ENCODE measurements around the gene LGALS7.
"Not testable (repeated sequence)": the region's sequence is repeated elsewhere in the genome, so short reads cannot be mapped to it uniquely, and the experiment has no call there.

LGALS7 gene

DNA sequence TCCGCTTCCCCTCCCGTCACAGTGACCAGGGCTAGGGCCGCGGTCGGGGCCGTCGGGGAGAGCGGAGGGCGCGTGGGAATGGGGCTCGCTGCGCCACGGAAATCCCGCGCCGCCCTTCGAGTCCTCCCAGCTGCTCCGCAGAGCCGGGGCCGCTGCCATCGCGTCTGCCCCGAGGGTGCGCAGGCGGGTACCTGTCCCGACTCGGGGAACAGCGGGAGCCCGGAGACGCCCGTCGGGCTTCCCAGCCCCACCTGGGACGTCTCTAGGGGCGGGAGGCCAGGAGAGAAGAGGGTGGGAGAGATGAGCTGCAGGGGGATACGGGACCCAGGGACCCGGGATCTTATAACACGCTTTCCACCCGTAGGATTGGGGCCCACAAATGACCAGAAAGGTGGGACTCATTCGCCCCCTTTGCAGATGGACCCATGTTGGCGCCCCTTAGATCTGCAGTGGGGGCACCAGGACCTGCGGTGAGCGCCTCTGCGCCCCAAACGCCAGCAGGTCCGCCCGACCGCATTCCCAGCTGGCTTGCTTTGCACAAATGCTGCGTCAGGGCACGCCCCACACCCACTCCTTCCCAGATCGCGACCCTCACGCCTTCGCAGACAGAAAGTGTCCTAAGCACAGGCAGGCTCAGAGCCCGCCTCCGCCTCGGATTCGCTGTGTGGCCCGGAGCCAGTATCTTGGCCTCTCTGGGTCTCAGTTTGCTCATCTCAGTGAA lies 2.9 kb downstream of the LGALS7 start:
- not testable (repeated sequence) for DNase-seq

DNA sequence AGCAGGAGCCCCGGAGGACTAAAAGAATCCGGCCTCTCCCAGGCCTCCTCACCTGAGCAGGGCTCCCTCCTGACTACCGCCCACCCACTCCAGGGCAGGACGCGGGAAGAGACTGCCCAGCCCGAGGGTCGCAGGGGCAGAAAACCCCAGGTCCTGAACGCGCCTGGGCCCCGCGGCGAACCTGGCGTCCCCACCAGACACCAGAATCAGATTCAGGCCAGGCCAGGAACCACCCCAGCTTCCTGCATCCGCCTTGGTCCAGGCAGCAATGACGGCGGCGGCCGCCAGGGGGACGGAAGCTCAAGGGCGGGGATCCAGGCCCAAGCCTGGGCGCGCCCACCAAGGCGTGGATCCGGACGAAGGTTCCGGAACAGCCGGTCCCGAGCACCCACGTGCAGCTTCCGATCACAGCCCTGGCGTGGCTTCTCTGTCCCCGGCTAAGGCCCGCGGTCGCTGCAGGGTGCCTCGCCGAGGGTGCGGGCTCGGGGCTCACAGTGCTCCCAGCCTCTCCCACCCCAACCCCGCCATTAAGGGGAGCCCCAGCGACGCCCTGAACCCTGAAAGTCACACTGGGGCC lies 3.6 kb downstream of the LGALS7 start:
- peak; percentile 23 for DNase-seq

DNA sequence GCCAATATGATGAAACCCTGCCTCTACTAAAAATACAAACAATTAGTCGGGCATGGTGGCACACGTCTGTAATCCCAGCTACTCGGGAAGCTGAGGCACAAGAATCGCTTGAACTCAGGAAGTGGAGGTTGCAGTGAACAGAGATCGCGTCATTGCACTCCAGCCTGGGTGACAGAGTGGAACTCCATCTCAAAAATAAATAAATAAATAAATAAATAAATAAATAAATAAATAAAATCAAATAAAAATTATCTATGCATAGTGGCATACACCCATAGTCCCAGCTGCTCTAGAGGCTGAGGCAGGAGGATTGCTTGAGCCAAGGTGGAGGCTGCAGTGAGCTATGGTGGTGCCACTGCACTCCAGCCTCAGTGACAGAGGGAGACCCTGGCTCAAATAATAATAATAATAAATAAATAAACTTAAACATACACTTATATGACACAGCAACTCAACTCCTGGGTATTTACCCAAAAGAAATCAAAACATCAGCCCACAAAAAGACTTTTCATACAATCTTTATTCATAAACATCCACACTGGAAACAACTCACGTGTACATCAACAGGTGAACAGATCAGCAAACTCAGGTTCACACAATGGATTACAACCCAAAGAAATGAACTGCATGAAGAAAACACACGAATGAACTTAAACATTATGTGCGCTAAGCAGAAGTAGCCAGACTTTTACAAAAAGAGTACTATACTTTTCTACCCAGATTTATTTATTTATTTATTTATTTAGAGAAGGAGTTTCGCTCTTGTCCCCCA lies 6.9 kb downstream of the LGALS7 start:
- no peak for DNase-seq

DNA sequence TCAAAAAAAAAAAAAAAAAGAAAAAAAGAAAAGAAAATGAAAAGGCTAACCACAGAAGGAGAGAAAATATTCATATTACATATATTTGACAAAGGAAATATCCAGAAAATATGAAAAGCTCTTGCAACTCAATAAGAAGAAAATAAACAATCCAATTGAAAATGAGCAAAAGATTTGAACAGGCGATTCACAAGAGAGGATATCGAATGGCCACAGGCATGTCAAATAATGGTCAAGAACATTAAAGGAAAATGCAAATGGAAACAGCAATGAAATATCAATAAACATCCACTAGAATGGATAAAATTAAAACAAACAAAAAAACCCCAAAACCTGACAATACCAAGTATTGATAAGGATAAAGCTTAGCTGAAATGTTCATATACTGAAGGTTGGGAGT lies 8.1 kb downstream of the LGALS7 start:
- DNase-seq: no peak

DNA sequence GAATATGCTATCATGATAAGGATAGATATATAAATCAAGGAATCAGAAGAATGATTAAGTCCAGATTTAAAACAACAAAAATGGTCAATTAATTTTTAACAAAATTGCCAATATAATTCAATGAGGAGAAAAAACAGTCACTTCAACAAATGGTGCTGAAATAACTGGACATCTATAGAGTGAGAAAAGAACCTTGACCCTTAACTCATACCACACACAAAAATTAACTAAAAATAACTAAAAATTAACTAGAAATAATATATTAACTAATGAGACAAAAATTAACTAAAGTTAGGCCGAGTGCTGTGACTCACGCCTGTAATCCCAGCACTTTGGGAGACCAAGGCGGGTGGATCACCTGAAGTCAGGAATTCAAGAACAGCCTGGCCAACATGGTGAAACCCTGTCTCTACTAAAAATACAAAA lies 9.5 kb downstream of the LGALS7 start:
- no peak for DNase-seq

DNA sequence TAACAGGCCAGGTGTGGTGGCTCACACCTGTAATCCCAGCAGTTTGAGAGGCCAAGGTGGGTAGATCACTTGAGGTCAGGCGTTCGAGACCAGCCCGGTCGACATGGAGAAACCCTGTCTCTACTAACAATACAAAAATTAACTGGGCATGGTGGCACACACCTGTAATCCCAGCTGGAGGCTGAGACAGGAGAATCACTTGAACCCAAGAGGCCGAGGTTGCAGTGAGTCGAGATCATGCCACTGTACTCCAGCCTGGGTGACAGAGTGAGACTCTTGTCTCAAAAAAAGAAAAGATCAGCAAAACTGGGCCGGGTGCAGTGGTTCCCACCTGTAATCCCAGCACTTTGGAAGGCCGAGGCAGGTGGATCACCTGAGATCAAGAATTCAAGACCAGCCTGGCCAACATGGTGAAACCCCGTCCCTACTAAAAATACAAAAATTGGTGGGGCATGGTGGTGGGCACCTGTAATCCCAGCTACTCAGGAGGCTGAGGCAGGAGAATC lies 11.4 kb downstream of the LGALS7 start:
- not testable (repeated sequence) for DNase-seq

DNA sequence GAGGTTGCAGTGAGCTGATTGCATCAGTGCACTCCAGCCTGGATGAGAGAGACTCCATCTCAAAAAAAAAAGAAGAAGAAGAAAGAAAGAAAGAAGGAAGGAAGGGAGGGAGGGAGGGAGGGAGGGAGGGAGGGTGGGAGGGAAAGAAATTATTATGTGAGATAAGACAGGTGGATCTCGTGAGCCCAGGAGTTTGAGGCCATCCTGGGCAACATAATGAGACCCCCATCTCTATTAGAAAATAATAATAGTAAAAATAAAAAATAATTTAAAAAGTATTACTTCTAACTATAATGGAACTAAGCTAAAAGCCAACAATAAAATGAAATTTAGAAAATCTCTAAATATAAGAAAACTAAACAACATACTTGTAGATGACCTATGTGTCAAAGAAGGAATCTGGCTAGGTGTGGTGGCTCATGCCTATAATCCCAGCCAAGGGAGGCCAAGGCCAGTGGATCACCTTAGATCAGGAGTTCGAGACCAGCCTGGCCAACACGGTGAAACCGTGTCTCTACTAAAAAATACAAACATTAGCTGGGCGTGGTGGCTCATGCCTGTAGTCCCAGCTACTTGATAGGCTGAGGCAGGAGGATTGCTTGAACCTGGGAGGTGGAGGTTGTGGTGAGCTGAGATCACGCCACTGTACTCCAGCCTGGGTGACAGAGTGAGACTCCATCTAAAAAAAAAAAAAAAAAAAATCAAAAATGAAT lies 12.4 kb downstream of the LGALS7 start:
- not testable (repeated sequence) for DNase-seq

DNA sequence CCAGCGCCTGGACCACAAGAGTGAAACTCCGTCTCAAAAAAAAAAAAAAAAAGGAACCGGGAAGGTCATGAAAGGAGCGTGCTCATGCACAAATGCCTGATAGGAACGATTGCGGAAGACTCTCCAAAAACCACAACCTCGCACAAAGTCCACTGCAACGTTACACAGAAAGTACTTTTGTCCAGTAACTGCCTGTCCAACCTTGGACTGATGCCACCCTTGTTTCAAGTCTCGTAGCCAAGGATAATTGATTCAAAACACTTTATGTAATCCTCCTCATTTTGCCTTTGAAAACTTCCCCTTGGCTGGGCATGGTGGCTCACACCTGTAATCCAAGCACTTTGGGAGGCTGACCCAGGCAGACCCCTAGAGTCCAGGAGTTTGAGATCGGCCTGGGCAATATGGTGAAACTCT lies 13.7 kb downstream of the LGALS7 start:
- DNase-seq: no peak

DNA sequence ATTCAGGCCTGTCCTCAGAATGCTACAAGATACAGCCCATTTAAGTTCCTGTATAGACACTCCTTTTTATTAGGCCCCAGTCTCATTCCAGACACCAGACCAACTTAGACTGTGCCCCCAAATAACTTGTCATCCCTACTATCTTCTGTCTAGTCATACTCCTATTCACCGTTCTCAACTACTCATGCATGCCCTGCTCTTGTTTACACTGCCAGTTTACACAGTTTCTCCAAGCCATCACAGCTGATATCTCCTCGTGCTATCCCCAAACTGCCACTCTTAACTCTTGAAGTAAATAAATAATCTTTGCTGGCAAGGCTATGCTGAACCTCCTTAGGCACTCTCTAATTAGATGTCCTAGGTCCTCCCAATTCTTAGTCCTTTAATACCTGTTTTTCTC lies 19.1 kb downstream of the LGALS7 start:
- DNase-seq: not testable (repeated sequence)

DNA sequence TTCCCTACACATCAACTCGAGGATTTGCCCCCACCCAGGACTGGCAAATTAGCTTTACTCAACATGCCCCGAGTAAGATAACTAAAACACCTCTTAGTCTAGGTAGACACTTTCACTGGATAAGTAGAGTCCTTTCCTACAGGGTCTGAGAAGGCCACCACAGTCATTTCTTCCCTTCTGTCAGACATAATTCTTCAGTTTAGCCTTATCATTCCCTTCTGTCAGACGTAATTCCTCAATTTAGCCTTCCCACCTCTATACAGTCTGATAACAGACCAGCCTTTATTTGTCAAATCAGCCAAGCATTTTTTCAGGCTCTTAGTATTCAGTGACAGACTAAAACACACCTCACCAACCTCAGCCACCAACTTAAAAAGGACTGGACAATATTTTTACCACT lies 19.5 kb downstream of the LGALS7 start:
- not testable (repeated sequence) for DNase-seq

DNA sequence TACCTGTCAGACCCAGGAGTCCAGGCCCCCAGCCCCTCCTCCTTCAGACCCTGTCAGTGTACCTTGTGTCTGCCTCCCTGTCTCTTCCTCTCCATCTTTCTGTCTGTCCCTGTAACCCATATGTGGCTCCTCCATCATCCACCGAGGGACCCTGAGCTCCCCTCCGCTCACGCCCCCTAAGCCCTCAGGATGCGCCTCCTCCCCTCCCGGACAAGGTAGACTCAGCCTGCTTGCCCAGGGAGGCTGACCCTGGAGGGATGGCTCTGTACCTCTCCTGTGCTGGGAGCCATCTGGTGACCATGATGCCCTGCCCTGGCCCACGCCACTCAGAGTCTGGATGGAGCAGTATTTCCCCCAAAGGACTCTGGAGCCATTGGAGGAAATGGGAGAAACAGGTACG lies 28.0 kb downstream of the LGALS7 start:
- DNase-seq: no peak

DNA sequence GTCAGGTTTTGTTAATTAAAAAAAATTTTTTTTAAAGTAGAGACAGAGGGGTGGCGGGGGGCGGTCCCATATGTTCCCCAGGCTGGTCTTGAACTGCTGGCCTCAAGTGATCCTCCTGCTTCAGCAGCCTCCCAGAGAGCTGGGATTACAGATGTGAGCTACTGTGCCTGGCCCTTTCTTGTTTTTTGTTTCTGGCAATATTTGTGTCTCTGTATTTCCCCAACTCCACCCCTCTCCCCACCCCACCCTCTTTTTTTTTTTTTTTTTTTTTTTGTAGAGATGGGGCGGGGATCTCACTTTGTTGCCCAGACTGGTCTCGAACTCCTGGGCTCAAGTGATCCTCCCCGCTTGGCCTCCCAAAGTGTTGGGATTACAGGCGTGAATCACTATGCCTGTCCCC lies 28.4 kb downstream of the LGALS7 start:
- no peak for DNase-seq

DNA sequence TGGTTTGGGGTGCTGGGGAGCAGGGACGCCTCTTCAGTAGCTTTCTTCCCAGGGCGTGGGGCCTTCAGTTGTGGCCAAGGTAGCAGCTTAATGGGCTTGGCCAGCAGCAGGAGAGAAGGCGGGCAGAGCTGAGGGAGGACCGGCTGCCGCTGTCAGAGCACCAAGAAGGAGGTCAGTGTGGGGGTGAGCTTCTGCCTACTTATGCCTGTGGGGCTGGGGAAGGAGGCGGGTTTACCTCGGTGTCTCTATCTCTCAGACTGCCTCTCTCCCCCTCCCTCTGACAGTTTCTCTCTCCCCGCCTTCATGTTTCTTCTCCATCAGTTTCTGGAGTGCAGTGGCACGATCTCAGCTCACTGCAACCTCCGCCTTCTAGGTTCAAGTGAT lies 29.0 kb downstream of the LGALS7 start, which contains the start of gene CAPN12:
Gene CAPN12, minus strand, starts transcription at position 177 of the 384 bp plus-strand sequence. CDS start 309 bp downstream, outside the sequence.
- no peak for DNase-seq

DNA sequence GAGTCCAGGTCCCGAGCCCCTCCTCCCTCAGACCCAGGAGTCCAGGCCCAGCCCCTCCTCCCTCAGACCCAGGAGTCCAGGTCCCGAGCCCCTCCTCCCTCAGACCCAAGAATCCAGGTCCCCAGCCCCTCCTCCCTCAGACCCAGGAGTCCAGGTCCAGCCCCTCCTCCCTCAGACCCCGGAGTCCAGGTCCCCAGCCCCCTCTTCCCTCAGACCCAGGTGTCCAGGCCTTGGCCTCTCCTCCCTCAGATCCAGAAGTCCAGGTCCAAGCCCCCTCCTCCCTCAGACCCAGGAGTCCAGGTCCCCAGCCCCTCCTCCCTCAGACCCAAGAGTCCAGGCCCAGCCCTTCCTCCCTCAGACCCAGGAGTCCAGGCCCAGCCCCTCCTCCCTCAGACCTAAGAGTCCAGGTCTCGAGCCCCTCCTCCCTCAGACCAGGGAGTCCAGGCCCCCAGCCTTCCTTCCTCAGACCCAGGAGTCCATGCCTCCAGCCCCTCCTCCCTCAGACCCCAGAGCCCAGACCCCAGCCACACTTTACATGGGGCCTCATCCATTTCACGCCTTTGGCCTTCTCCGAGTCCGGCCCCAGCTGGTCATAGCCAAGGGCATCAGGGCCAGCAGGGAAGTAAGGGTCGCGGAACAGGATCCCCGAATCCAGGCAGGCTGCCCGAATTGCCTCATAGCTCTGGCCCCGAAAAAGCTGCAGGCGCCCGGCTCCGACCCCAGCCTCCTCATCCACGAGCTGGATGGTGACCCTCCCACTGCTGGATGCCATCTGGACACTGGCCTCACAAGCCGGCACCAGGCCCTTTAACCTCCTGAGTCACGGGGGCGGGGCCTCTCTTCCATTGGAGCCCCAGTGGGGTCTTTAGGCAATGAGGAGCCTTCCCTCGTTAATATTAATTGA lies 29.7 kb downstream of the LGALS7 start:
- DNase-seq: no peak

DNA sequence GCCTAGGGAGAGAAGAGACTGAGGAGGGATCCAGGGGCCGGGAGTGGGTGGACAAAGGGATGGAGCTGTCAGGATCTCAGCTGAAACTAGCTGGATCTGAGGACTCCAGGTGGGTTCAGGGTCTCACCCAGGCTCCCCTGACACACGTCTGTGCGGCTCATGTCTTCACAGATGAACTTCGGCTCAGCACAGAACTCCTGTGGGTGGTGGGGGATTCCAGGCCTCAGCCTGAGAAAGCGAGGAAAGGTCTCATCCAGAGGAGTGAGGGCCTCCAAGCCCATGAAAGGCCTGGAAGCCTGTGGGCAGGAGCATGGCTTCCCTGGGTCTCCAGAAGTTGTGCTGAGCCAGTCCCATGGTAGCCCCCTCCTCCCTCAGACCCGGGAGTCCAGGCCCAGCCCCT lies 30.4 kb downstream of the LGALS7 start:
- no peak for DNase-seq

DNA sequence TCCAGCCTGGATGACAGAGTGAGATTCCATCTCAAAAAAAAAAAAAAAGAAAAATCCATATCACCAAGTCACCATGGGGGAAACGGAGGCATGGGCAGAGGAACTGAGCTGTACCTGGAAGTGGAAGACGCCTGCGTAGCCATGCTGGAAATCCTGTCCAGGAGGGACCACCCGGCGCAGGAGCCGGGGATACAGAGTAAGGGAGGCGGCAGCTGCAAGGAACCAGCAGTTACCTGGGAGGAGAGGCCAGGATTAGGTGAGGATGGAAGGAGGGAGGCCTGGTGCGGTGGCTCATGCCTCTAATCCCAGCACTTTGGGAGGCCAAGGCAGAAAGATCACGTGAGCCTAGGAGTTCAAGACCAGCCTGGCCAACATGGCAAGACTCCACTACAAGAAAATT lies 31.0 kb downstream of the LGALS7 start:
- DNase-seq: no peak

DNA sequence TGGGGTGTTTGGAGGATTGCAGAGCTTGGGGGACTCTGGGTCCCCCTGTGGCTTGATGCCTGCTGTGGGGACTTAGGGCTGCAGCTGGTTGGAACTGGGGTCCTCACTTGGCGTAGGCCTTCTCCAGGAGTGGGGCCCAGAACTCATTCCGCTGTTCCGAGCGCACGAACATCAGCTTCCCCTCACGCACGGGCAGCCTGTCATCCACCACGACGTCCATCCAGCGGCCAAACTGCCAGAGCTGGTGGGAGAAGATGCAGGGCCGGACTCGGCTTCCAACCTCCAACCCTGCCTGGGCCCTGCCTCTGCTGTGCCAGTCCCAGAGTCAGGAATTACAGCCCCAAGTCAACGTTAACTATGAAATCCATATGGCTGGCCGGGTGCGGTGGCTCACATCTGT lies 31.6 kb downstream of the LGALS7 start:
- no peak for DNase-seq

DNA sequence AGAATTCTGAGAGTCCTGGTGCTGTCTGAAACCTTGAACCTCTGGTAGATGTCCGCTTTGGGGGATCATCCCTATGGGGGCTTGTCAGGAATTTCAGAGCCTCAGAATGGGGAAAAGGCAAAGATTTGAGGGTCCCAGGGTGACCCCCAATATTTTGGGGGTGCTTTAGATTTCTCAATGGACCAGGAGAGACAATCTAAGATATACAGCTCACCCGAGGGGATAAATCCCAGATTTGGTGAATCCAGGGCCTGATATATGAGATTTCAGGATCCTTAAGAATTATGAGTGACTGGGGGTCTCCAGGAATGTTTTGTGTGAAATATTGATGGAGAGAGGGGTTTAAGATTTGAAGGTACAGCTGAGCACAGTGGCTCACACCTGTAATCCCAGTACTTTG lies 32.4 kb downstream of the LGALS7 start:
- no peak for DNase-seq

DNA sequence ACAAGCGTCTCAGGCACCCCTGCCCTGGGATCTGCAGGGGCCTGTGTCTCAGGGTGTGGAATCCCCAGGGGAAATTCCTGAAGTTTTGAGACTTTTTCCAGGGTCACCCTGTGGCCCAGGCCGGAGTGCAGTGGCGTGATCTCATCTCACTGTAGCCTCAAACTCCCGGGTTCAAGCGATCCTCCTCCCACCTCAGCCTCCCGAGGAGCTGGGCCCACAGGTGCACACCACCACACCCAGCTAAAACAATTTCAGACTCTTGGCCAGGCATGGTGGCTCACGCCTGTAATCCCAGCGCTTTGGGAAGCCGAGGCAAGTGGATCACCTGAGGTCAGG lies 33.1 kb downstream of the LGALS7 start:
- DNase-seq: no peak

DNA sequence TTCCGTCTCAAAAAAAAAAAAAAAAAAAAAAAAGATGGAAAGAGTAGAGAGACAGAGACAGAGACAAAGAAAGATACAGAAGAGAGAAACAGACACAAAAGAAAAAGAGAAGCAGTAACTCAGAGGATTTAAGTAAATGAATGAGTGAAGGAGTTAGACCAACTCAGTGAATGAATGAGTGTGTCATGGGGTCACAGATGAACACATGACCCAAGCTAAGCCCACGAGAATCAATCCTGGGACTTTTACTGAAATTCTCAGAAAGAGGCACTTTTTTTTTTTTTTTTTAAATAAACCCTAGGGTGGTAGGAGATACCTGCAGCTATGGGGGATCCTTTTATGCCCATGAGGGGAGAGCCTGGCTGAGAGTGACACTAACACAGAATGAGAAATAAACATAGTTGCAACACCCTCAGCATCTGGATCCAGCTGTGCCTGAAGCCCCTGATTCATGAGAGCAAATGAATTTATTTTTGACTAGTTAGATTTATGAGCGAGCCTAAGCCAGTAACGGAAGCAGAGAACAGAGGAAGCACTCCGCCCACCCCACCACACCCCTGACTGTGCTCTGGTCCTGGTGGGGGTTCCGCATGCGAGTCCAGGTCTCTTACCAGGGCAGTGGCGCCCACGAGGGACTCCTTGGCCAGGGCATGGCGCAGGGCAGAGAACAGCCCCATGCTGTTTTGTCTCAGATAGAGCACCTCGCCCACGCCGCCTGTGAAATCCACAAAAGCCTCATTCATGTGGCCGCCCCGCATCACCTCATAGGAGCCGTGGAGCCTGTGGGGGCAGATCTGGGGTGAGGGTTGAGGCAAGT lies 33.7 kb downstream of the LGALS7 start:
- DNase-seq: no peak
